HG02970 (cell line): ENCODE measurements around the gene USP15.
"Not testable (repeated sequence)": the region's sequence is repeated elsewhere in the genome, so short reads cannot be mapped to it uniquely, and the experiment has no call there.

Experiments used
- ATAC-seq: cut with Tn5 transposase; IDR thresholded peaks from one replicate; pipeline ENCODE4 v1.9.1; 2021; ENCODE audit warnings: mild to moderate bottlenecking, moderate library complexity, moderate number of reproducible peaks; ENCODE audit not compliant: unreplicated experiment, low FRiP score

Gene USP15

DNA sequence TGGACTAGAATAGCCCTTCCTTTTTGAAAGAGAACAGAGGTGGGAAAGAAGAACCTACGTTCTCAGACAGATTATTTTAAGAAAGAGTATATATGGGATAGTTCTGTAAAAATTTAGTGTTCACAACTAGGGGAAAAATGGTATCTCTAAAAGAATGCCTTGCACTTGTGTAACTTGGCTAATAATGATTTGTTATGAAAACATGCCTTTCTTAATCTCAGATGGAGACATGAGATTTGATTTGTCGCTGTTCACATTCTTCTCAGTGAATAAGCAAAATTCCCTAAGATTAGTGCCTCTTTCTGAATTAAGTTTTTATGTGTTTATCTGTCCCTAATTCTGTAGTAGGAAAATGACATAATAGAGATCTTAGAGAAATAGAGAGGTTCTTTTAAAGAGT is 100.8 kb downstream of the USP15 start:
- no peak for ATAC-seq

DNA sequence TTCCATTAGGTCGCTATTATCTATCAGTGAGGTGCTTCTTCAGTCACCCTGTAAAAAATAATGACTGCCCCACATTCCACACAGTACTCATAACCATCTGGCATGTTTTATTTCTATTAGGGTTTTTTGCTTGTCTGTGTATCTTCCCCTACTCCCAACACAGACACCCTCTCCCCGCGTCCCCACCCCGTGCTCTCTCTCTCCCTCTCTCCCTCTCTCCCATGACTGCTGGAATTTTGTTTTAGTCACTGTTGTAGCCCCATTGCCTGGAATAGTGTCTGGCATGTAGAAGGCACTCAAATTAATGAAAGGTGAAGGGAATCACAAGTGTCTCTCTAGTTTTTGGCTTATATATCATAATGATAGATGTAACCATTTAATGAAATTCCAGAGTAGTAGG is 103.3 kb downstream of the USP15 start:
- ATAC-seq: no peak

DNA sequence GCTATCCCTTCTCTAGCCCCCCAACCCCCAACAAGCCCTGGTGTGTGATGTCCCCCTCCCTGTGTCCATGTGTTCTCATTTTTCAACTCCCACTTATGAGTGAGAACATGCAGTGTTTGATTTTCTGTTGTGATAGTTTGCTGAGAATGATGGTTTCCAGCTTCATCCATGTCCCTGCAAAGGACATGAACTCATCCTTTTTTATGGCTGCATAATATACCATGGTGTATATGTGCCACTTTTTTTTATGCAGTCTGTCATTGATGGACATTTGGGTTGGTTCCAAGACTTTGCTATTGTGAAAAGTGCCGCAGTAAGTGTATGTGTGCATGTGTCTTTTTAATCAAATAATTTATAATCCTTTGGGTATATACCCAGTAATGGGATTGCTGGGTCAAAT is 104.5 kb downstream of the USP15 start:
- not testable (repeated sequence) for ATAC-seq

DNA sequence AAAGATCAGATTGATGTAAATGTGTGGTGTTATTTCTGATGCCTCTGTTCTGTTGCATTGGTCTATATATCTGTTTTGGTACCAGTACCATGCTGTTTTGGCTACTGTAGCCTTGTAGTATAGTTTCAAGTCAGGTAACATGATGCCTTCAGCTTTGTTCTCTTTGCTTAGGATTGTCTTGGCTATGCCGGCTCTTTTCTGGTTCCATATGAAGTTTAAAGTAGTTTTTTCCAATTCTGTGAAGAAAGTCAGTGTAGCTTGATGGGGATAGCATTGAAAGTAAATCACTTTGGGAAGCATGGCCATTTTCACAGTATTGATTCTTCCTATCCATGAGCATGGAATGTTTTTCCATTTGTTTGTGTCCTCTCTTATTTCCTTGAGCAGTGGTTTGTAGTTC is 105.6 kb downstream of the USP15 start:
- ATAC-seq: not testable (repeated sequence)

DNA sequence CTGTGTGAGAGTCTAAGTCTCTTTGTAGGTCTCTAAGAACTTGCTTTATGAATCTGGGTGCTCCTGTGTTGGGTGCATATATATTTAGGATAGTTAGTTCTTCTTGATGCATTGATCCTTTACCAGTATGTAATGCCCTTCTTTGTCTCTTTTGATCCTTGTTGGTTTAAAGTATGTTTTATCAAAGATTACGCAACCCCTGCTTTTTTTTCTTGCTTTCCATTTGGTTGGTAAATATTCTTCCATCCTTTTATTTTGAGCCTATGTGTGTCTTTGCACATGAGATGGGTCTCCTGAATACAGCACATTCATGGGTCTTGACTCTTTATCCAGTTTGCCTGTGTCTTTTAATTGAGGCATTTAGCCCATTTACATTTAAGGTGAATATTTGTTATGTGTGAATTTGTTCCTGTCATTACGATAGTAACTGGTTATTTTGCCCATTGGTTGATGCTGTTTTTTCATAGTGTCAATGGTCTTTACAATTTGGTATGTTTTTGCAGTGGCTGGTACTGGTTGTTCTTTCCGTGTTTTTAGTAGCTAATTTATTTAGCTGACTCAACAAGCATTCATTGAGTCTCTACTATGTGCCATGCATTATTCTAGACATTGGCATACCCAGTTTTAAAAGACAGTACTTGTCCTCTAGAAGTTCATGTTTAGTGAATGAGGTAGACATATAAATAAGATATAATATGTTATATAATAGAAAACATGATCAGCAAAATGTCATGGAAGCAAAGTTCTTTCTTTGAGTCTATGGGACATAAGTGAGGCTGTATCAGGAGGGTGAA is 108.4 kb downstream of the USP15 start:
- not testable (repeated sequence) for ATAC-seq

DNA sequence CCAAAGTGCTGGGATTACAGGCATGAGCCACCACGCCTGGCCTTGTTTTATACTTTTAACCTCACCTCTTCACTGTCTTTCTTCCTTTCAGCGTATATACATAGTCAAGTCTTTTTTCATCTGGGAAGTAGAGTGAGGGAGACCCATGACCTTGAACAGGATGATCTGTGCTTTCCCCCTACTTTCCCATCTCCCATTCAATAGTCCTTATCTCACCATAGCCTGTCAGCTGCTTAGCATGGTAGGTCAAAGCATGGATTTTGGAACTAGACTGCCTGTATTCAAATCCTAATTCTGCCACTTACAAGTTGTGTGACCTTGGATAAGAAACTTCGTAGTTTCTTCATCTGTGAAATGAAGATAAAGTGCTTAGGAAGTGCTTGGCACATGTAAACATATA is 110.0 kb downstream of the USP15 start:
- ATAC-seq: no peak

DNA sequence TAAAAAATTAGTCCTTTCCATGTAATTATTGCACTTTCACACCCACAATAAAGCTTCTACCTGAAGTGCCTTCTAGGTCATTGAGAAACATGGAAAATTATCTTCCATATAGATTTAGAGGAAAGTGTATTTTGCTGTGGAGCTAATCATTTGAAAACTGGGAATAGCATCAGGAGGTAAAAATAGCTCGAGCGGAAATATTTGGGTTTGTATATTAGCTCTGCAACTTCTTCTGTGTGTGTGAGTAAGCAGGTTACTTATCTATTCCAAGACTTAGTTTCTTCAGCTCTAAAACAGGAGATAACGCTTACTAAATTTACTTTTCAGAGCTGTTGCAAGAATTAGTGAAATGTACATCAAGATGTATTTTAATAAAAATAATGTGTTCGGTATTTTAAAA is 111.5 kb downstream of the USP15 start:
- no peak for ATAC-seq

DNA sequence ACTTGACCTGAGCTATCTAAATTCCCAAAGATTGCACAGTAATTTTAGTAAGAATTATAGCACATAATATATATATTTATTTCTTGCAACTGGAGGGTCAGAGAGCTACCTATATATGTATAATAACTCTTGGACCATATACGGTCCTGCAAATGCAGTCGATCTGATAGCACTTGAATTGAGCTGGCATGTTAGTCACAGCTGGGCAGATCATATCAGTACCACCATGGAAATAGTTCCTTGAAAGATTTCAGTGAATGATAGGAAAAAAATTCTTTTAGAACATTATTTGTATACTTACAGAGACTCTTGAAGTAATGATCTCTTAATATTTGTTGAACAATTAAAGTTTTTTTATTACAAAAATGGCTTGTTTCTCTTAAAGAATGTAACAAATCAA is 111.9 kb downstream of the USP15 start:
- no peak for ATAC-seq

DNA sequence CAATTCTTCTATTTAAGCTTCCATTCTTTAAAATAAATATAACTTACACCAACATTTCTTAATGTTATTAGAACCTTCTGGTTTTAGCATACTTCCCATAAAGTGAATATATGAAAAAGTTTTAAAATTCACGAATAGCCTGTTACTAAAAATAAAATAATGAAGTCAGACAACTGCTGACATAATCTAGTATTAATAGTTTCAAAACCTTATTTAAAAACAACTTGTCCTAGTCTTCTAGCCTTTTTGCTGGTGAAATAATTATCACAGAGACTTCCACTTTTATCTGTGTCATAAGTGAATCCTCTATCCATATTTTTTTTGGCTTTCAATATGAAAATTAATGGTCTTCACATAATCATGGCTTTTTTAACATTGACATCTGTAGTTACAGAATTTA is 112.6 kb downstream of the USP15 start:
- ATAC-seq: no peak

DNA sequence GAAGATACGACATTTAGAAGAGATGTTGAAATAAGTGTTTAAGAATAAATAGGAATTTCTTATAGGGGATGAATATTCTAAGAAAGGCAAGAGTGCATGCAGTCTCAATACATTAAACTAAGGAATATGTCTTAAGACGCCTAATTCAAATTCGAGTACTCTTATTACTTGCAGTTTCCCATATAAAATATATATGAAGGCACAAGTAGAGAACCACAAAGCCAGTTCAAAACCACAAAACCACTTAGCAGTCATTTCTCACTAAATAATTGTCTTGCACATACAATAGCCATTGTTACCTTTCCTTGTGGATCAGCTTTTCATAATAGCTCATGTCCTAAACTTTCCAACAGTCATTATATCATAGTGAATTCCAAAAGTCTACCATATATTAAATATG is 115.4 kb downstream of the USP15 start:
- ATAC-seq: no peak

DNA sequence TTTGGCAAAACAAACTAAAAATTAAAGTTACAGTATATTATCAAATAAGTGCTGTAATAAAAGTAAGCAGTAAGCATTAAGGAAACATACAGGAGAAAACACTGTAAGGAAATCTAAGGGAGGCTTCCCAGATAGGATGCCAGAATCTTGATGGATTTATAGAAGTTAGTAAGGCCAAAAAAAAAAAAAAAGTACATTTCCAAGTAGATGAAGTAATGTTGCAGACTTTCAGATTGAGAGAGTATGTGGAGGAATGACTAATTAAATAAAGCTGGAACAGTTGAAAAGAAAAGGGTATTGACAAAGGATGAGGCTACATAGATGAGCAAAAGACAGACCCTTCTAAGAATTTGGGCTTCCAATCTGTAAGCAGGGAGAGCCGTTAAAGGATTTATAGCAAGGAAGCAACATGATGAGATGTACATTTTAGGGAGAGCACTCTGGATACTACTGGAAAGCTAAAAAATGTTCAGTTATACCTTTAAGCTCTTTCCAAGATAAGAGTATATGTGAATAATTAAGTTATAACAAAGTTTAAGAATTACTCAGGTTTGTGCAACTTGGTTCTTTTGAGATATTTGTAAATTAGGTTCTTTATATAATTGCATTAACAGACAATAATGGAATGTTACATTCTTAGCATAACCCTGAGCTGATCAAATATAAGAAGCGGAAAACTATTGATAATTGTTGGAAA is 119.0 kb downstream of the USP15 start:
- no peak for ATAC-seq

DNA sequence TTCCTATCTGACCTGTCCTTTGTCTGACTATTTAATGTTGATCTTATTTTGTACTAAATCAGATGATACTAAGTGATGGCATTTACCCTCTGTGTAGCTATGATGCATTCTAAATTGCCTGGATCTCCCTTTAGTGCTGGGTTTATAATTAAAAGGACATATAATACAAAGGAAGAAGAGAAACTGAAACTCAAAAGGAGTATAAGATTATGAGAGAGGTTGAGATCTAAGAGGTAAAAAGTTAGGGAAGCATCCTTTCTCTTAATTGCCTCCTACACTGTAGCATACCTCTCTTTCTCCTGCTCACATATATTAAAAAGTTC is 119.5 kb downstream of the USP15 start:
- ATAC-seq: no peak

DNA sequence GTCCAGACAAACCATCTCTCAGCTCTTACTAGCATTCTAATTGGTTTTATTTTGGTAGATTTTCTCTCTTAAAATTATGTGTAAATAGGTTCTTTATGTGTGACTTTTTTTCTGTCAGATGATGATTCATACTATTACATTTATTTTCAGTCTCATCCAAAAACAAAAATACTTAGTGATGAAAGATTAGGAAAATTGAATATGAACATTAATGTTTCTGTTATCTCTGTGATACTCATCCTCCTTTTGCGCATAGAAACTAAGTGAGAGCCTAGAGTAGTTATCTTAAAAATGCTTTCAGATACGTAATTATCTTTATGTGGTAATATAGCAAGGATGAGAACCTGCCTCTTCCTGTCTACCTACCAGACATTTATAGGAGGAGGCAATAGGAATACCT is 122.3 kb downstream of the USP15 start:
- no peak for ATAC-seq

DNA sequence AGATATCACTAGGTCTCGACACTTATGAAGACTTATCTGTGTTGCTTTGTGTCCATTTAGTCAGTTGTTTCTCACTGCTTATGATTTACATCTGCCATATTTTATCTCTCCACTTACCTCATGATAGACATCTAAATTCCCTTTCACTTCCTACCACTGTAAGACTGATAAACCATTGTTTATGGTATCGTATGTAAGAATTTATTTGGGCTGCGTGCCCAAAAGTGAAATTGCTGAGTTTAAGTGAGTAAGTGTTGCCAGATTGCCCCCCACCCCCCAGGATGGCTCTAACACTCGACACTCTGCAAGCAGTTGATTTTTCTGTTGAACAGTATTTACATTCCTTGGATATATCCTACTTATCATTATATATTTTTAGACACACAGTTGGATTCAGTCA is 136.5 kb downstream of the USP15 start:
- no peak for ATAC-seq

DNA sequence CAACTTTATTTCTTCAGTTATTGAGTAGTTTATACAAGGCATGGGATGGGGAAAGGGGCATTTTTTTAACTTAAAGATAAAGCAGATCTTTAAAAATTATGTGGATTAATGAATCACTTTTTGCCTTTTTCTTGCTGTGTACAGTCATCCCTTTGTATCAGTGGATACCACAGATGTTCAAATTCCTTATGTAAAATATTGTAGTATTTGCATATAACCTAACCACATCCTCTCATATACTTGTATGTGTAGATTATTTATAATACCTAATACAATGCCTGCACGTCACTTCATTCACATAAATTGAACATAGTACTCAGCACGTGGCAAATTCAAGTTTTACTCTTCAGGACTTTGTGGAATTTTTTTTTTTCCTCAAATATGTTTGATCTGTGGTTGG is 139.9 kb downstream of the USP15 start:
- ATAC-seq: no peak

DNA sequence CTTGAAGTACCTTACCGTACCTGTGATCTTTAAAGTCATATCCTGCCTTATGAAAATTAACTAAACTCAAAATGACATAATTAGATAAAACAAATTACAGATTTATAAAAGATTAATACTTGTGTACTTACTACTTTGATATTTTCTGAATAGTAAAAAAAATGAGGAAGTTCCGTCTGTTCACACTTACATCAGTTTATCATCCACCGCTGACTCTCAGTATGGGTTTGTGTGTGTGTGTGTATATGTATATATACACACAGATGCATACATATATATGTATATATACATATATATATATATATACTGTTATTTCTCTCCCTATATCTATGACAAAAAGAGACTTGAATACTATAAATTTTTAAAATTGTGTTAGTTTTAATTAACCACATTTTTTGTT is 141.4 kb downstream of the USP15 start:
- ATAC-seq: no peak

DNA sequence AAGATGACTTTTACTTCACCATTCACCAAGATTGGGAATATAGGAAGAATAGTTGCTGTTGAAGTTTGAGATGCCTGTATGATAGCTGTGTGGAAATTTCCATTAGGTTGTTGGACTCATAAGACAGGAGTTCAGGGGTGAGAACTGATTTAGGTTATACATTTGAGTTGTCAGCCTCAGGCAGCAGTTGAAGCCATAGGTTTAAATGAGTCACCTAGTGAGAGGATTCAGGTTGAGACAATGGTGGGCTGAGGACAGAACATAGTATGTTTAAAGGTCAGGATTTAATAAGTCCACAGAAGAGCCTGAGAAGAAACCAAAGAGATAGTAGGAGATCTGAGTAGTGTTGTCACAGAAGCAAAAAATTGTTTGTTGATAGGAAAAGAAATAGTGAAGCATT is 142.8 kb downstream of the USP15 start:
- ATAC-seq: no peak

DNA sequence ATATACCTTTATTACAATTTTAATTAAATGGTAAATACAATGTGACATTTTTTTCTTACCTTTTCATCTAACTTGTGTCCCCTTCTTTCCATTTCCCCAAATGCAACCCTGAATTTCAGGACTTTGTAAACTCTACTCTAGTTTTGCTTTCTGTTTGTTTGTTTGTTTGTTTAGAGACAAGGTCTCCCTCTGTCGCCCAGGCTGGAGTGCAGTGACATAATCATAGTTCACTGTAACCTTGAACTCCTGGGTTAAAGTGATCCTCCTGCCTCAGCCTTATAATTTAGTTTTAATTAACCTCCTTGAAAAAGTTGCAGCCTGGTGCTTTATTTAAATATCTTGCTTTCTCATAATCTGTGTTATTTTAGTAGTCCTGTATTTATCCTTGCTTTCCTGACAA is 147.4 kb downstream of the USP15 start:
- ATAC-seq: no peak

DNA sequence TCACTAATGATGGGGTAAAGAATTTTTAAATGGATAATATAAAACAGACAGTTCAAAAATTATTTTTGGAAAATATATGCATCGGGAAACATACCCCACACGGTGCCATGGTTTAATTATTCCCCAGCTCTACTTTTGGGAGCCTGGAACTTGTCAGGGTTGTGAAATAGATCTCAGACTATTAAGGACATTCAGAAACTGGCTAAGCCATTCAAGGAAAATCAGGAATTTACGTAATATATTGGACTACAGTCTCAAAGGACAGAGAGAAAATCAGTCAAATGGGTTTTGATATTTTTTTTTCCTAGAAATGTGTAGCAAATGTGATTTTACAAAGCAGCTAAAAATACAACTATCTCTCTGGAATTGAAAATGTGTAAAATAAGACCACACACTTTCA is 148.9 kb downstream of the USP15 start:
- no peak for ATAC-seq

DNA sequence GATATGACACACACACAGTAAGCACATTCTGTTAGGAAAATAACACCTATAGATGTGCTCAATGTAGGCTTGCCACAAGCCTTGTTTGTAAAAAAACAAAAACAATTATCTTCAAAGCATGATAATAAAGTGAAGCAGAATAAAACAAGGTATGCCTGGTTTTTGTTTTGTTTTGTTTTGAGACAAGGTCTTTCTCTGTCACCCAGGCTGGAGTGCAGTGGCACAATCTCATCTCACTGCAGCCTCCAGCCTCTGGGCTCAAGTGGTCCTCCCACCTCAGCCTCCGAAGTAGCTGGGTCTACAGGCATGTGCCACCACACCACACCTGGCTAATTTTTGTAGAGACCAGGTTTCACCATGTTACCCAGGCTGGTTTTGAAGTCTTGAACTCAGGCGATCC is 154.0 kb downstream of the USP15 start:
- ATAC-seq: no peak

DNA sequence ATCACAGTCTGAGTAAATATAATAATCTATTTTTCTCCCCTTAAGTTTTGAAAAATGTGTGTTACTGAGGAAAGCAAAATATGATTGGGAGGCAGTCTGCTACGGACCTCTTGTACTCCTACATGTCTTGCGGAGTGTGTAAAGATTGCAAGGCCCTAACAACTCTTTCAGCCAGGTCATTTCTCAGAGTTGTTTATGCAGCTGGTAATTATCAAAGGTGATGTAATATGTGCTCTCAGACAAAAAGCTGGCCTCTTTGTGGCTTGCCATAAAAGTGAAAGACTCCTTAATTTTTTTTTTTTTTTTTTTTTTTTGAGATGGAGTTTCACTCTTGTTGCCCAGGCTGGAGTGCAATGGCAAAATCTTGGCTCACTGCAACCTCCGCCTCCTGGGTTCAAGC is 165.9 kb downstream of the USP15 start:
- no peak for ATAC-seq

DNA sequence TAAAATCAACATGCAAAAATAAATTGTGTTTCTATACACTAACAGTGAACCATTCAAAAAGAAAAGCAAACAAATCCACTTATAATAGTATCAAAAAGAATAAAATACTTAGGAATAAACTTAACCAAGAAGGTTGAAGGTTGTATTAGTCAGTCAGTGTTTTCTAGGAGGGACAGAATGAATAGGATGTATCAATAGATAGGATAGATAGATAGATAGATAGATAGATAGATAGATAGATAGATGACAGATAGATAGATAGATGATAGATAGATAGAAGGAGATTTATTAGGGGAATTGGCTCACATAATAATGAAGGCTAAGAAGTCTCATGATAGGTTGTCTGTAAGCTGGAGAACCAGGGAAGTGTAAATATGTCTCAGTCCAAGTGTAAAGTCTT is 169.3 kb downstream of the USP15 start:
- ATAC-seq: no peak
